GM23338 (cell line): ENCODE measurements around the gene GNAS. TPM values are rescaled to one million over a fixed set of nuclear protein-coding genes. Genes with fewer than 3 reads are reported as not detected.

ENCODE experiments used
- ATAC-seq: fragments of 200-7000 bp; cut with Tn5 transposase; 3 replicates; pipeline ENCODE4 v1.9.1; 2020
- DNase-seq: peaks from one replicate; pipeline ENCODE4 v3.0.0-alpha.2; 2015; ENCODE audit warnings: low spot score
- H2AFZ ChIP-seq: fragments of 200-600 bp; sonication (generic); 2 replicates; pipeline ENCODE4 v1.8.0; 2016; ENCODE audit warnings: antibody characterized with exemption, mild to moderate bottlenecking, moderate library complexity
- H3F3A ChIP-seq: fragments of 200-600 bp; sonication (generic); replicated peaks from 2 replicates; pipeline ENCODE4 v1.8.0; 2017; ENCODE audit warnings: antibody characterized with exemption, mixed run types, low read depth
- H3K27ac ChIP-seq: fragments of 200-600 bp; sonication (generic); 2 replicates; pipeline ENCODE4 v1.6.1; 2016; ENCODE audit warnings: low read depth
- H3K27me3 ChIP-seq: fragments of 200-600 bp; sonication (generic); 2 replicates; pipeline ENCODE4 v1.8.0; 2016; ENCODE audit warnings: mild to moderate bottlenecking, mixed run types, moderate library complexity; ENCODE audit not compliant: insufficient read depth
- H3K36me3 ChIP-seq: fragments of 200-600 bp; sonication (generic); 2 replicates; pipeline ENCODE4 v1.8.0; 2016; ENCODE audit warnings: mild to moderate bottlenecking; ENCODE audit not compliant: insufficient read depth
- H3K4me1 ChIP-seq: fragments of 200-600 bp; sonication (generic); 2 replicates; pipeline ENCODE4 v1.8.0; 2016; ENCODE audit warnings: mild to moderate bottlenecking, moderate library complexity; ENCODE audit not compliant: insufficient read depth
- H3K4me2 ChIP-seq: fragments of 200-600 bp; sonication (generic); 2 replicates; pipeline ENCODE4 v1.7.1; 2017; ENCODE audit warnings: mixed run types
- H3K4me3 ChIP-seq: fragments of 200-600 bp; sonication (generic); 2 replicates; pipeline ENCODE4 v1.6.1; 2016; ENCODE audit warnings: mixed run types
- H3K79me2 ChIP-seq: fragments of 200-600 bp; sonication (generic); replicated peaks from 2 replicates; pipeline ENCODE4 v1.8.0; 2017; ENCODE audit warnings: mild to moderate bottlenecking; ENCODE audit not compliant: insufficient read depth
- H3K9me2 ChIP-seq: fragments of 200-600 bp; sonication (generic); 2 replicates; pipeline ENCODE4 v1.8.0; 2017; ENCODE audit not compliant: insufficient read depth
- H4K20me1 ChIP-seq: fragments of 200-600 bp; sonication (generic); replicated peaks from 2 replicates; pipeline ENCODE4 v1.8.0; 2017; ENCODE audit warnings: mild to moderate bottlenecking; ENCODE audit not compliant: insufficient read depth
- H3K27ac Mint-ChIP-seq: 2 replicates; pipeline ENCODE4 v1.8.0; 2020; ENCODE audit warnings: inconsistent platforms, mild to moderate bottlenecking, moderate library complexity, mixed read lengths
- H3K27me3 Mint-ChIP-seq: 3 replicates; pipeline ENCODE4 v1.8.0; 2022; ENCODE audit warnings: low read depth, mild to moderate bottlenecking, moderate library complexity, mixed read lengths, inconsistent platforms; ENCODE audit not compliant: insufficient read depth, poor library complexity
- H3K36me3 Mint-ChIP-seq: 3 replicates; pipeline ENCODE4 v1.8.0; 2021; ENCODE audit warnings: low read depth, mild to moderate bottlenecking, inconsistent platforms, moderate library complexity, mixed read lengths
- H3K4me1 Mint-ChIP-seq: 3 replicates; pipeline ENCODE4 v1.8.0; 2020; ENCODE audit warnings: mild to moderate bottlenecking, inconsistent platforms, mixed read lengths
- H3K4me3 Mint-ChIP-seq: 3 replicates; pipeline ENCODE4 v1.8.0; 2021; ENCODE audit warnings: moderate library complexity, mild to moderate bottlenecking, inconsistent platforms, mixed read lengths
- H3K9me3 Mint-ChIP-seq: 3 replicates; pipeline ENCODE4 v1.8.0; 2020; ENCODE audit warnings: moderate library complexity, mild to moderate bottlenecking, inconsistent platforms, mixed read lengths
- CTCF ChIP-seq, 2 experiments: fragments of 200-600 bp in 1 of 2; sonication (generic) in 1 of 2; conservative IDR thresholded peaks; 2 replicates each; pipeline versions ENCODE4 v1.5.1 to v1.6.1; 2016 to 2017; ENCODE audit warnings: antibody characterized with exemption in 2 of 2, low read depth in 2 of 2, mild to moderate bottlenecking in 2 of 2, moderate library complexity in 1 of 2
- ETS1 ChIP-seq: IDR thresholded peaks from 2 replicates; pipeline ENCODE4 v1.6.1; 2016; ENCODE audit warnings: antibody characterized with exemption
- NANOG ChIP-seq: IDR thresholded peaks from 2 replicates; pipeline ENCODE4 v1.6.1; 2016; ENCODE audit warnings: antibody characterized with exemption, borderline replicate concordance
- polyA plus RNA-seq: library from polyadenylated mRNA; unstranded; fragments of >200 nt; fragmentation: Nextera tagmentation; extraction: Ambion mirVana; gene quantifications from 2 replicates; pipeline ENCODE4 v1.2.1, GENCODE V29; 2016
- total RNA-seq: library from RNA; depleted of rRNA; stranded (reverse); fragments of >200 nt; shearing (Covaris generic); gene quantifications from 2 replicates; pipeline ENCODE4 v1.2.3, GENCODE V29; 2014

GNAS gene
- total and polyA plus RNA-seq, 2 experiments from 2014 or later, result 917 to 1,042 TPM

DNA sequence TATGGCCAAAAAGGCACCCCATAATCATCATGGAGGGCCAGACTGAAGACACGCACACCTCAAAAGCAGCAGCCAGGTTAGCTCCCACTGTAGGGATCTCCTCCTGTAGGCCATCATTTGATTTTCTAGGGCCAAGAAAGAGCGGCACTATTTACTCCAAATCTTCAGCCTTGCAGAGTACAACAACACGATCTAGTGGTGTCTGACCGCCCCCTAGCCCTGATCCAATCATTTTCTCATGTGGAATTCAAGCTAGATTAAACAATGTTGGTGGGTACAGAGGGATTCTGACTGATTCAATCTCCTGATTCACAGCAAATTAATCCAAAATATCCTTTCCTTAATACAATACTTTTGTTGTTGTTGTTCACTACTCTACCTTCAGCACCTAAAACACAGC is 14.3 kb upstream of the GNAS start:
- H3K4me1 ChIP-seq, result peaks cover 18% of the 10 kb centered on the region
- peaks cover 6% of the 10 kb centered on the region; the same call in 1 of the 2 replicates for H3F3A ChIP-seq
- H2AFZ ChIP-seq, result no peak overlapping the region
- TF ChIP-seq ETS1, result no peak
- peak; percentile 27 to 57; a peak in 3 of 4 replicates for TF ChIP-seq CTCF (conservative IDR thresholded peaks at IDR 0.05; ENCODE audit: low read depth in 2 of 2)
- H3K27me3 Mint-ChIP-seq, result peaks cover 16% of the 10 kb centered on the region
- no peak overlapping the region for H3K27ac ChIP-seq
- H3K79me2 ChIP-seq, result peaks cover 97% of the 10 kb centered on the region
- H3K27me3 ChIP-seq, result peaks cover 23% of the 10 kb centered on the region
- H3K4me3 ChIP-seq, result no peak overlapping the region
- DNase-seq (no peak), ATAC-seq (no peak)
- no peak overlapping the region for H3K27ac Mint-ChIP-seq
- peaks cover 24% of the 10 kb centered on the region for H4K20me1 ChIP-seq
- peaks cover 93% of the 10 kb centered on the region for H3K36me3 Mint-ChIP-seq
- H3K4me1 Mint-ChIP-seq, result peaks cover 58% of the 10 kb centered on the region
- H3K4me3 Mint-ChIP-seq, result no peak overlapping the region
- H3K4me2 ChIP-seq, result no peak overlapping the region
- H3K36me3 ChIP-seq, result peaks cover 34% of the 10 kb centered on the region
- no peaks in the 10 kb centered on the region for H3K9me2 ChIP-seq
- no peaks in the 10 kb centered on the region for H3K9me3 Mint-ChIP-seq

- Histone ChIP-seq H3K4me3 (peak overlapping the region; percentile 90), H3K36me3 (peaks cover 23% of the 10 kb centered on the region), H3K27ac (no peak overlapping the region), H2AFZ (no peak overlapping the region), H4K20me1 (peaks cover 24% of the 10 kb centered on the region), H3K4me2 (peak overlapping the region; percentile 86), H3K9me2 (no peaks in the 10 kb centered on the region), H3K79me2 (peaks cover 97% of the 10 kb centered on the region), H3K27me3 (peaks cover 23% of the 10 kb centered on the region), H3K4me1 (peaks cover 29% of the 10 kb centered on the region), H3F3A (peaks cover 6% of the 10 kb centered on the region; the same call in 1 of the 2 replicates)
- H3K4me3 Mint-ChIP-seq, result peak overlapping the region; percentile 88
- peaks cover 86% of the 10 kb centered on the region for H3K36me3 Mint-ChIP-seq
- H3K27ac Mint-ChIP-seq, result no peak overlapping the region; the same call in 1 of the 2 replicates
- H3K4me1 Mint-ChIP-seq, result peaks cover 64% of the 10 kb centered on the region
- ATAC-seq (peak; percentile 16), DNase-seq (peak; percentile 74)
- TF ChIP-seq CTCF (conservative IDR thresholded peaks at IDR 0.05; ENCODE audit: low read depth in 2 of 2) (peak; percentile 49 to 75), NANOG (no peak)
- H3K9me3 Mint-ChIP-seq, result no peaks in the 10 kb centered on the region
- peaks cover 16% of the 10 kb centered on the region for H3K27me3 Mint-ChIP-seq
These were observed 13.0 kb upstream of the GNAS start for GRCh38 chr20:58839474-58839874.
